Measurements from ENCODE around the gene IRF5. TPM values are rescaled to one million over a fixed set of nuclear protein-coding genes. Genes with fewer than 3 reads are reported as not detected.

IRF5 gene
- polyA plus RNA-seq, 1 donor from 2014 or later, result not detected

DNA sequence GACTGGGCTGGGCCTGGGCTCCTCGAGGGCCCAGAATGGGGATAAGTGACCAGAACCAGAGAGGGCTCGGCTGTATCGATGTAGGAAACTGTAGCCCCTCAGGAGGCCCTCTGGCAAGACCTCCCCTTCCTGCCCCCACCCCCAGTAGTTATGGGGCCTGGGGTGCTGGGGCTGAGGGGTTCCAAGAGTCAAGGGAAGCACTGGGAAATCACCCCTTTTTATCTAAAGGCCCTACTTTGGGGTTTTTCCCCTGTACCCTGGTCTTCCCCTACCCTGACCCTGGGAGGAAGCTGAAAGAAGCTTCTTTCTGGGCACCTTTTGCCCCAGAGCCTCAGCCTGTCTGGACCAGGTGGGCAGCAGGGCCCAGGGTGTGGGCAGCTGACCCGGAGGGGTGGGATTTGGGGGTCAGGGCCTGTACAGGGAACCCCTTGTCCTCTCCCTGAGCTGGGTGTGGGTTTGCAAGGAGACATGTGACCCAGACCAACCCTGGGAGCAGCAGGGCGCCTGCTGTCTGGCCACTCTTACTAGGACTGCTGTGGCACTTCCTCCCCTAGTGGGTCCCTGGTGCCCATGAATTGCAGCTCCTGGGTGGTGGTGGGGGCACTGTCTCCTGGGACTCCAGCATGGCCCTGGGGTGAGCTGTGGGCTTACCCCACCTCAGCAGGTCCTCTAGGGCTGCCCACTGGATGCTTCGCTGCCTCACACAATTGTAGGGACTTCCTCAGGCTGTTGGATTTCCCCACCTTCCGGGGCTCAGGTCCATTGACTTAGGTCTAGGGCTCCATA lies 1.5 kb downstream of the IRF5 start:
- no peaks in the 10 kb centered on the region for H3K79me2 ChIP-seq (replicated peaks; ENCODE audit: insufficient read depth, low read length)
- no peaks in the 10 kb centered on the region for H4K20me1 ChIP-seq (ENCODE audit: insufficient read depth)
- H3K4me2 ChIP-seq (ENCODE audit: low read length), result no peak overlapping the region
- H3K9me3 ChIP-seq (ENCODE audit: low read length), result no peaks in the 10 kb centered on the region
- TF ChIP-seq RAD21 (conservative IDR thresholded peaks at IDR 0.05) (no peak), TAF1 (IDR thresholded peaks at IDR 0.05; ENCODE audit: low read depth) (no peak), EP300 (conservative IDR thresholded peaks at IDR 0.05; ENCODE audit: poor library complexity, severe bottlenecking) (no peak), MXI1 (conservative IDR thresholded peaks at IDR 0.05; ENCODE audit: poor library complexity, severe bottlenecking) (no peak), EZH2 (IDR thresholded peaks at IDR 0.05; ENCODE audit: borderline replicate concordance, insufficient read depth, low read length, poor library complexity, severe bottlenecking) (no peak), POLR2AphosphoS5 (IDR thresholded peaks at IDR 0.05) (no peak), SMC3 (conservative IDR thresholded peaks at IDR 0.05; ENCODE audit: poor library complexity) (no peak), CTCF (IDR thresholded peaks at IDR 0.05; ENCODE audit: poor library complexity, severe bottlenecking) (no peak)
- TF ChIP-seq, protein P1, sequence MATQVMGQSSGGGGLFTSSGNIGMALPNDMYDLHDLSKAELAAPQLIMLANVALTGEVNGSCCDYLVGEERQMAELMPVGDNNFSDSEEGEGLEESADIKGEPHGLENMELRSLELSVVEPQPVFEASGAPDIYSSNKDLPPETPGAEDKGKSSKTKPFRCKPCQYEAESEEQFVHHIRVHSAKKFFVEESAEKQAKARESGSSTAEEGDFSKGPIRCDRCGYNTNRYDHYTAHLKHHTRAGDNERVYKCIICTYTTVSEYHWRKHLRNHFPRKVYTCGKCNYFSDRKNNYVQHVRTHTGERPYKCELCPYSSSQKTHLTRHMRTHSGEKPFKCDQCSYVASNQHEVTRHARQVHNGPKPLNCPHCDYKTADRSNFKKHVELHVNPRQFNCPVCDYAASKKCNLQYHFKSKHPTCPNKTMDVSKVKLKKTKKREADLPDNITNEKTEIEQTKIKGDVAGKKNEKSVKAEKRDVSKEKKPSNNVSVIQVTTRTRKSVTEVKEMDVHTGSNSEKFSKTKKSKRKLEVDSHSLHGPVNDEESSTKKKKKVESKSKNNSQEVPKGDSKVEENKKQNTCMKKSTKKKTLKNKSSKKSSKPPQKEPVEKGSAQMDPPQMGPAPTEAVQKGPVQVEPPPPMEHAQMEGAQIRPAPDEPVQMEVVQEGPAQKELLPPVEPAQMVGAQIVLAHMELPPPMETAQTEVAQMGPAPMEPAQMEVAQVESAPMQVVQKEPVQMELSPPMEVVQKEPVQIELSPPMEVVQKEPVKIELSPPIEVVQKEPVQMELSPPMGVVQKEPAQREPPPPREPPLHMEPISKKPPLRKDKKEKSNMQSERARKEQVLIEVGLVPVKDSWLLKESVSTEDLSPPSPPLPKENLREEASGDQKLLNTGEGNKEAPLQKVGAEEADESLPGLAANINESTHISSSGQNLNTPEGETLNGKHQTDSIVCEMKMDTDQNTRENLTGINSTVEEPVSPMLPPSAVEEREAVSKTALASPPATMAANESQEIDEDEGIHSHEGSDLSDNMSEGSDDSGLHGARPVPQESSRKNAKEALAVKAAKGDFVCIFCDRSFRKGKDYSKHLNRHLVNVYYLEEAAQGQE (IDR thresholded peaks at IDR 0.05; ENCODE audit: borderline replicate concordance), result no peak
- H3K4me3 ChIP-seq (ENCODE audit: low read length), result no peak overlapping the region
- H3K9ac ChIP-seq (ENCODE audit: low read length), result no peak overlapping the region
- no peaks in the 10 kb centered on the region for H3F3A ChIP-seq (ENCODE audit: insufficient read depth, low read length, poor library complexity, severe bottlenecking)
- H3K9me2 ChIP-seq (ENCODE audit: insufficient read depth, low read length), result no peaks in the 10 kb centered on the region
- peaks cover 47% of the 10 kb centered on the region for H3K27me3 ChIP-seq (ENCODE audit: insufficient read depth, low read depth, low read length)
- no peaks in the 10 kb centered on the region for H3K36me3 ChIP-seq (ENCODE audit: insufficient read depth, low read length)
- no peak overlapping the region for H3K27ac ChIP-seq (ENCODE audit: low read length)
- no peak overlapping the region for H2AFZ ChIP-seq (ENCODE audit: low read depth, low read length)

DNA sequence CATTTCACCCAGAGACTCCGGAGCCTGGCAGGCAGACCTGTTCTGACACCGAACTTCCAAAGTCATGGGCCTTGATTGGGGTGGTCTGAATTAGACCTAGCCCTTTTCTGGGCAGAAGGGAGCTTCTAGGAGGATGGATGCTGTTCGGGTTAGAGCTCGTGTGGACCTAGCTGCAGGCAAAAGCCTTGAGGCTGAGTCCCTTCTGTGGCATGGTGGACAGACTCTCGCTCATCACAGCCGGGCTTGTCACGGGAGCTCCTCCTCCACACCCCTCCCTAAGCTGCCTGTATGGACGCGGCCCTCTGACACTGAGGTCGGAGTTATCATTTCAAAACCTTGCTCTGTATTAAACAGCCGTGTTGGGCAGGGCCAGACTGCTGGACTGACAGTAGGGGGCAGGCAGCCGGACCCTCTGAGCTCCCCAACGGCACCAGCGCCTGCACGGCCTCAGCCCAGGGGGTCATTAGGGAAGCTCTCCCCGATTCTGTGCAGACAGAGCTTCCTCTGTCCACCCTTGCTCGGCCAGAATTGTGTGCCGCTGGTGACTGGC lies 2.2 kb downstream of the IRF5 start:
- no peak overlapping the region for H2AFZ ChIP-seq (ENCODE audit: low read depth, low read length)
- H3K9me3 ChIP-seq (ENCODE audit: low read length), result no peaks in the 10 kb centered on the region
- TF ChIP-seq, protein P1 (IDR thresholded peaks at IDR 0.05; ENCODE audit: borderline replicate concordance), result no peak
- TF ChIP-seq RAD21 (conservative IDR thresholded peaks at IDR 0.05), result no peak
- no peak for TF ChIP-seq EZH2 (IDR thresholded peaks at IDR 0.05; ENCODE audit: borderline replicate concordance, insufficient read depth, low read length, poor library complexity, severe bottlenecking)
- no peak for TF ChIP-seq TAF1 (IDR thresholded peaks at IDR 0.05; ENCODE audit: low read depth)
- H3K4me2 ChIP-seq (ENCODE audit: low read length), result no peak overlapping the region
- H3K27me3 ChIP-seq (ENCODE audit: insufficient read depth, low read depth, low read length), result peaks cover 47% of the 10 kb centered on the region
- H3K27ac ChIP-seq (ENCODE audit: low read length), result no peak overlapping the region
- no peak overlapping the region for H3K9ac ChIP-seq (ENCODE audit: low read length)
- H3K4me3 ChIP-seq (ENCODE audit: low read length), result no peak overlapping the region
- H3K36me3 ChIP-seq (ENCODE audit: insufficient read depth, low read length), result no peaks in the 10 kb centered on the region
- no peaks in the 10 kb centered on the region for H3K79me2 ChIP-seq (replicated peaks; ENCODE audit: insufficient read depth, low read length)
- H3F3A ChIP-seq (ENCODE audit: insufficient read depth, low read length, poor library complexity, severe bottlenecking), result no peaks in the 10 kb centered on the region
- no peaks in the 10 kb centered on the region for H4K20me1 ChIP-seq (ENCODE audit: insufficient read depth)
- no peaks in the 10 kb centered on the region for H3K9me2 ChIP-seq (ENCODE audit: insufficient read depth, low read length)

Measured in neural cell (in vitro differentiated cells).